HG03439 (cell line): ENCODE data around the gene DNAAF8.
"Not testable (repeated sequence)": the region's sequence is repeated elsewhere in the genome, so short reads cannot be mapped to it uniquely, and the experiment has no call there.

Experiments
- ATAC-seq: cut with Tn5 transposase; IDR thresholded peaks from one replicate; pipeline ENCODE4 v1.9.1; 2021; ENCODE audit warnings: mild to moderate bottlenecking, moderate library complexity; ENCODE audit not compliant: unreplicated experiment

The DNAAF8 gene

DNA sequence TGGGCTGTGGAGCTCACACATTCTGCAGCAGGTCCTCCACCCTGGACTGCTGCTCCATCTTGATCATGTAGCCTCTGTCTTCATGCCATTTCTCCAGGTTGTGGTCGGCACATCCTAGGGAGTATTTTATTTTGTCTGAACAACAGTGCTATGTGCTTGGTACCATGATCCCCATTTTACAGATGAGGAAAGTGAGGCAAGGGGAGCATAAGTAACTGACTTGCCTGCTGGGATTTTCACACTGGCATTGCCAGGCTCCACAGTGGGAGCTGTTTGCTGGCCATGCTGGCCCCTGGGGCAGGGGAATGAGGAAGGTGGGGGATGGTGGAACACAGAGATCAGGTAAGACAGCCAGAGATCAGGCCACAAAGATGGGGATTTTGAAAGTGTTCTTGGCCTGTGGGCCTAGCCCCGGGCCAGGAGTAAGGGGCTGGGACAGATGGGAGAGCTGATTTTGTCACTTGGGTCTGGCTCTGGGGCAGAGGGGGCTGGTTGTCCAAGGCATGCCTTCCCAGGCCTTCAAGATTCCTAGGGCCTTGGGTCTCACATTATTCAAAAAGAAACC is 41.9 kb downstream of the DNAAF8 start:
- ATAC-seq, result no peak

DNA sequence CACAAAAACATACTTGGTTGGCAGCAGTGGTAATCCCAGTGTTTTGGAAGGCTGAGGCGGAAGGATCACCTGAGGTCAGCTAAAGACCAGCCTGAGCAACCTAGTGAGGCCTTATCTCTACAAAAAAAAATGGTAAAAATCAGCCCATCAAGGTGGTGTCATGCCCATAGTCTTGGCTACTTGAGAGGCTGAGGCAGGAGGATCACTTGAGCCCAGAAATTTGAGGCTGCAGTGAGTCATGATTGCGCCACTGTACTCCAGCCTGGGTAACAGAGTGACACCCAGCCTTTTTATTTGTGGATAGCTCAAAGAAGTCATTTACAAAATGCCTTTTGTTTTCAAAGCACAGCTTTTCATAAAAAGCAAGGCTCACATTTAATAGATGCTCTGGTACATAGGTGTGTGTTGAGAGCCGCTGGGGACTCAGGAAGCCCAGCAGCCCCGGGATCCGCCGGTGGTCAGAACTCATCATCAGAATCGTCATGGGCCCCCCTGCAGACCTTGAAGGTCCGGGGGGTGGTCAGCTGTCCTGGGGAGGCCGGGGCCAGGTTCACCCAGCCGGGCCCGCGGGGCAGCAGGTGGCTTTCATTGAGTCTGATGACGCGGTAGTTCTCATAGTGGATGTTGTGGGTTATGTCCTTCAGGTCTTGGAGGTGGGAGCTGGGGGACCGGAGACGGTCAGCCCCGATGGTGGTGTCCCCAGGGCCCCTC is 43.2 kb downstream of the DNAAF8 start:
- ATAC-seq, result no peak

DNA sequence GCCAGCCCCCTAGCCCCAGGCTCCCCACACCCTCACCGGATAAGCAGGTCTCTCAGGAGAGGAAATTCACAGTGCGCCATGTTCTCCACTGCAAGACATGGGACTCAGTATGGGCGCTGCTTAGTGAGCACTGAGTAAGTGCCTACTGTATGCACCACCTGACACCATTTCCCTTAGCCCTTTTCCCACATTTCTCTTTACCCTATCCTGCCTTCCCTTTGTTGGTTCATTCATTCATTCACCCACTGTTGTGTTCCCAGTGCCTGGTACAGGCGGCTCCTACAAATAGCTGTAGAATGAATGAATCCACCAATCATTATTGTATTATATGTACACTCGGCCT is 43.7 kb downstream of the DNAAF8 start:
- no peak for ATAC-seq

DNA sequence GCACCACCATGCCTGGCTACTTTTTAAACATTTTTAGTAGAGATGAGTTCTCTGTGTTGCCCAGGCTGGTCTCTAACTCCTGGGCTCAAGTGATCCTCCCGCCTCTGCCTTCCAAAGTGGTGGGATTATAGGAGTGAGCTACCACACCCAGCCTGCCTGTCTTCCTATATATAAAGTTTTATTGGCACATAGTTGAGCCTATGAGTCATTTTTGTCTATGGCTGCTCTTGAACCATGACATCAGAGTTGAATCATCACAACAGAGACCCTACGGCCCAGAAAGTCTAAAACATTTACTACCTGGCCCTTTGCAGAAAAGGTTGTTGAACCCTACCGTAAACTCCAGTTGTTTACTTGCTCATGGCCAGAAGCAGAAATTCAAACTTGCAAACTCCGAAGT is 45.9 kb downstream of the DNAAF8 start:
- no peak for ATAC-seq

DNA sequence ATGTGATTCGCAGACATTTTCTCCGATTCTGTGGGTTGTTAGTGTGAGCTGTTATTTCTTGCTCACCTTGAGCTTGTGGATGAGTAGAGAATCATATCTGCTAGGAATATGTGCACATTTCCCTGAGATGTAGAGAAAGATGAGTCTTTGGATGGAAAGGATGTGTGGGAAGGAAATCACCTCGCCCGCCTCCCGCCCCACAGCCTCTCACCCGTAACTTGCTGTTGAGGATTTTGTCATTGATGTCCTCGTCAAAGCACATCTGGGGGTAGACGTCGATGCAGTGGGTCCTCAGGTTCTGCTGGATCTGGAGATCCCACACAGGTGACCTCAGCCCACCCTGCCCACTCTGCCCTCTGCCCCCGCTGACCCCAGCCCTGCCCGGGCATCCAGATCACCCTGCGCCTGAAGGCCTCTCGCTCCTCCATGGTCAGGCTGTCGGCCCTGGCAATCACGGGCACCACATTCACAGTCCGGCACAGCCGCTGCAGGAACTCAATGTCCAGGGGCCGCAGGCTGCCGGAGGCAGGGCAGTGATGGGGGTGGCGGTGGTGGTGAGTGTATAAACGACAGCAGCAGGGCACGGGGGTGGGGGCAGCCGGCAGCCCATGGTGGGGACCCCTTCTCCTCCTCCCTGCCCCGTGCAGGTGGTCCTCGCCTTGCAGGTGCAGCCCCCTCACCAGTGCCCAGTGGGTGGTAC is 49.1 kb downstream of the DNAAF8 start:
- no peak for ATAC-seq

DNA sequence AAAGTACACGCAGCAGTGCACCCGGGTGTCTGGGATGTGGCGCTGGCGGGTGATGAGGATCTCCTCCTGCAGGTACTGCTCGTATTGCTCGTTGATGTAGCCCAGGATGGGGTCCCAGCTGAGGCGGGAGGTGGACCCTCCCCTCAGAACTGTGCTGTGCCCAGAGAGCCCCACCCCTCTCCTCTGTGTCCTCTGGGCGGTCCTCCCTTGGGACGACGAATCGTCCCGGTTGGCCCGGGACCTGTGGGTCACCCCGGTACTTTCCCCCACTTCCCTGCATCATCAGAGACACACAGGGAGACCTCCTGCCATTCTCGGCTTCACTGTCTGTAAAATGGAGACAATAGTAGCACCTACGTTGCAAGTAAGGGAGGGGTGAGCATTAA is 49.6 kb downstream of the DNAAF8 start:
- no peak for ATAC-seq

DNA sequence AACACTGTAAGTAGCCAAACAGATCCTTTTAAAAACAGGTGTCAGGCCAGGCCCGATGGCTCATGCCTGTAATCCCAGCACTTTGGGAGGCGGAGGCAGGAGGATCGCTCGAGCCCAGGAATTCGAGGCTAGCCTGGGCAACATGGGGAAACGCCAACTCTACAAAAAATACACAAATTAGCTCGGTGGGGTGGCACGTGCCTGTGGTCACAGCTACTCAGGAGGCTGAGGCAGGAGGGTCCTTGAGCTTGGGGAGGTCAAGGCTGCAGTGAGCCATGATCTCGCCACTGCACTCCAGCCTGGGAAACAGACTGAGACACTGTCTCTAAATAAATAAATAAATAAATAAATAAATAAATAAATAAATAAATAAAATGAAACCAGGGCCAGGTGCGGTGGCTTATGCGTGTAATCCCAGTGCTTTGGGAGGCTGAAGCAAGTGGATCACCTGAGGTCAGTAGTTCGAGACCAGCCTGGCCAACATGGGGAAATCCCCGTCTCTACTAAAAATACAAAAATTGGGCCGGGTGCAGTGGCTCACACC is 50.2 kb downstream of the DNAAF8 start:
- not testable (repeated sequence) for ATAC-seq

DNA sequence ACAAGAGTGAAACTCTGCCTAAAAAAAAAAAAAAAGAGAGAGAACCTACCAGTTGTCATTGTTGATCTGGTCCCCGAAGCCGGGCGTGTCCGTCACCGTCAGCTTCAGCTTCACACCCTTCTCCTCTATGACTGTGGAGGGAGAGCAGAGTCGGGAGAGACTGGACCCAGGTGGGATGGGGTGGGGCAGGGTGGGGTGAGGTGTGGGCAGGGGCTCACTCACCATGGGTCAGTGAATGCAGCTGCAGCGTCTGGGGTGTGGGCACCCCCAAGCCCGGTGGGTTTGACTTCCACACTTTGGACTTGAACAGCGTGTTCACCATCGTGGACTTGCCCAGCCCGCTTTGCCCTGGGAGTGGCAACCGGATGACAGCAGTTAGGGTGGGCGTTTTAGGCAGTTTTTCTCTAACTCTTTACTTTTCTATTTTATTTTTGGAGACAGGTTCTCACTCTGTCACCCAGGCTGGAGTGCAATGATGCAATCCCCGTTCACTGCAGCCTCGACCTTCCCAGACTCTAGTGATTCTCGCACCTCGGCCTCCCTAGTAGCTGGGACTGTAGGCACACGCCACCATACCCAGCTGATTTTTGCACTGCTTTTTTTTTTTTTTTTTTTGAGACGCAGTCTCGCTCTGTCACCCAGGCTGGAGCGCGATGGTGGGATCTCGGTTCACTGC is 51.6 kb downstream of the DNAAF8 start:
- no peak for ATAC-seq

DNA sequence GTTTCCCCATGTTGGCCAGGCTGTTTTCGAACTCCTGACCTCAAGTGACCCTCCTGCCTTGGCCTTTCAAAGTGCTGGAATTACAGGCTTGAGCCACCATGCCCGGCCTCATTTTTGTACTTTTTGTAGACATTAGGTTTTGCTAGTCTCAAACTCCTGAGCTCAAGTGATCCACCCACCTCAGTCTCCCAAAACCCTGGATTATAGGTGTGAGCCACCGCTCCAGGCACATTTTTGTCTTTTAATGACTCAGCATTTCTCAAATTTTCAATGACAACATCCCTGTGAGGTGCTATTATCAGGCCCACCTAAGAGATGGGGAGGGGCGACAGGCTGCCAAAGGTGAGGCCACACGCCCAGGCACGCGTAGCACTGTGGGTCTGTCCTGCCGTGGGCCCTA is 52.7 kb downstream of the DNAAF8 start:
- ATAC-seq, result no peak

DNA sequence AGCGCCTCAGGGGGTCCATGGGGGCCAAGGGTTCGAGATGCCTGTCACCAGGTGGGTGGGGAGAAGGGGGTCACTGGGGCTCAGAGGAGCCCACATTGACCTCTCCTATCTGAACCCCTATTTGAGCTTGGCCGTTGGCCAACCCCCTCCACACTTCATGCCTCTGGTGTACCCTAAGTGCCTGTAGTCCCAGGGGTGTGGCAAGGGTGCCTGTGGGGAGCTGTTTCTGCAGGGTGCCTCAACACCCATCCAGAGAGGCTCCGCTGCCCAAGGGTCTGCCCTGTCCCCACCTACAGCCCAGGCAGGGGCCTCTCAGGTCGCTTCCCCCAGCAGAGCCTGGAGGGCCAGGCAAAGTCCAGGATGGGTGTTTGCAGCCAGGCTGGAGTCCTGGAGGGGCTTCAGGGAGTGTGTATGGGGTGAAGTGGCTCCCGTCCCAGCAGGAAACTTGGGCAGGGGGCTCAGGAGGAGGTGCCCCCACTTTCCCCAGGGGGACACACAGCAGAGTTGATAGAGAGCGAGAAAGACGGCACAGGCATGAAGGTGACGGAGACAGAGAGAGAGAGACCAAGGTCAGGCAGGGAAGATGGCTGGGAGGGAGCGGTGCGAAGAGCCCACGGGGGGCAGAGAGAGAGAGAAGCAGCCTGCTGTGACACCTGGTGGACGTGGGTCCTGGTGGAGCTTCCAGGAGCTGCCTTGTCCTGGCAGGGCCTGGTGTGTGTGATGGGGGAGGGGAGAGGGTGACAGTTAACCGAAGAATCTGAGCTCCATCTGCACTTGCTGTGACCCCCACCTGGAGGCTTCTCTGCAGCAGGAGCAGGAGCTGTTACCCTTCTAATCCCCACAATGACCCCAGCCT is 53.5 kb downstream of the DNAAF8 start, which contains the start of gene SEPTIN12:
SEPTIN12 (minus strand) TSS at position 719 of the 856 bp plus-strand sequence; CDS start at position 19, 700 bp downstream.
- ATAC-seq, result no peak

DNA sequence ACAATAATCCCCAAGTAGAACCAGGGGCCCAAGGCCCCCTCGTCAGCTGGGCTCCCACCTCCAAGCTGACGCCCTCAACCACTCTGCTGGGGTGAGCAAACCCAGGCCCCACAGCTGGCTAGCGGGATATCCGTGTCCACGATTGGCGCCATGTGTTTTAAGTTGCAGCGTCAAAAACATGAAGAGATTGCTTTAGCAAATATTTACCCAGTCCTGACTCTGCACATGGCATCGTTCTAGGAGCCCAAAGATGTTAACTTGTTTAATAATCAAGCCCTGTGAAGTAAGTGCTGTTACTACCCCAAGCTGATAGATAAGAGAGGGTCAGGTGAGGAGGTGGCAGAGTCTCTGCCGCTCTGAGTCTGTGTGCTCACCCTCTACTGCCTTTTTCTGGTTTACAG is 54.2 kb downstream of the DNAAF8 start:
- no peak for ATAC-seq

DNA sequence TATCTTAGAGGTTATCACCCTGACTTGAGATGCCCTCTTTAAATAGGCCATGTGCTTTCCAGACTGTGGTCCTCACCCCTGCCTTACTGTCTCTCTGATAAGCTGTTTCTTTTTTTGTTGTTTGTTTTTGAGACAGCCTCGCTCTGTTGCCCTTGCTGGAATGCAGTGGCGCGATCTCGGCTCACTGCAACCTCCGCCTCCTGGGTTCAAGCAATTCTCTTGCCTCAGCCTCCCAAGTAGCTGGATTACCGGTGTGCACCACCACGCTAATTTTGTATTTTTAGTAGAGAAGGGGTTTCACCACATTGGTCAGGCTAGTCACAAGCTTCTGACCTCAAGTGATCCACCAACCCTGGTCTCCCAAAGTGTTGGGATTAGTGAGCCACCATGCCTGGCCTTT is 54.6 kb downstream of the DNAAF8 start:
- ATAC-seq, result no peak

DNA sequence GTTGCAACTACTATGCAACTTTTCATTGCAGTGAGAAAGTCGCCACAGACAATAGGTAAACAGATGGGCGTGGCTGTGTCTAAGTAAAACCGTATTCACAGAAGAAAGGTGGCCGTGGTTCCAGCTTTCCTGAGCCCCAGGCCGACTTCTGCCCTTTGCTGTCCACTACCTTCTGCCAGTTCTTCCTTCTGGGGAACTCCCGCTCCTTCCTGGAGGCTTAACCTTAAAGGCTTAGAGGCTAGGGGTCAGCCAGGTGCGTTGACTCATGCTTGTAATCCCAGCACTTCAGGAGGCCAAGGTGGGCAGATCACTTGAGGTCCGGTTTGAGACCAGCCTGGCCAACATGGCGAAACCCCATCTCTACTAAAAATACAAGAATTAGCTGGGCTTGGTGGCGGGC is 55.9 kb downstream of the DNAAF8 start:
- no peak for ATAC-seq

DNA sequence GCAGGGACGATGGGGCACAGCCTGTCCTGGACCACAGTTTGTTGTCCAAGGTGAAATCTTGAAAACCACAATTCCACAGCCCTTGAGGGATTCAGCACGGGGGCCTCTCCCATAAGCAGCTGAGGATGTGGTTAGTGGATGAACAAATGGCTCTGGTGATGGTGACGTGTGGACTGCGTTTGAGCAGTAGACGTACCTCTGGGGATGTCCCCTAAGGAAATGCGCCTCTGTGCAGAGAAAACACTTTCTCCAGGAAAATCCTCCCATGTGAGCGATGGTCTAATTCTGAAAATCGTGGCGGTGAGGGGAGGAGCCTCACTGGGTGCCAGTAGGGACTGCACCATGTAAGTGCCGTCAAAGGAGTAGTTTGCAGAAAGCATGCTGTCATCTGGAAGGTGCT is 56.5 kb downstream of the DNAAF8 start:
- no peak for ATAC-seq

DNA sequence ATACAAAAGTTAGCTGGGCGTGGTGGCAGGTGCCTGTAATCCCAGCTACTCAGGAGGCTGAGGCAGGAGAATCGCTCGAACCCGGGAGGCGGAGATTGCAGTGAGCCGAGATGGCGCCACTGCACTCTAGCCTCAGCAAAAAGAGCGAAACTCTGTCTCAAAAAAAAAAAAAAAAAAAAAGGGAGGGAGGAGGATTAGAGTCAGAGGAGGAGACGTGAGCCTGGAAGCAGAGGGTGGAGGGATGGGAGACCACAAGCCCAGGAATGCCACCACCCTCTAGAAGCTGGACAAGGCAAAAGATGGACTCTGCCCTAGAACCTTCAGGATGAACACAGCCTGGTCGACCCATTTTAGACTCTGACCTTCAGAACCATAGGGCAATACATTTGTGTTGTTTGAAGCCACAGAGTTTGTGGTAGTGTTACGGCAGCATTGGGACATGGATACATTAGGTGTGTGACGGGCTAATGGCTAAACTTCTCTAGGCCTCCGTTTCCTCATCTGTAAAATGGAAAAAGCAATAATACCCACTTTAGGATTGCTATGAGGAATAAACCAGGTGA is 58.7 kb downstream of the DNAAF8 start:
- no peak for ATAC-seq

DNA sequence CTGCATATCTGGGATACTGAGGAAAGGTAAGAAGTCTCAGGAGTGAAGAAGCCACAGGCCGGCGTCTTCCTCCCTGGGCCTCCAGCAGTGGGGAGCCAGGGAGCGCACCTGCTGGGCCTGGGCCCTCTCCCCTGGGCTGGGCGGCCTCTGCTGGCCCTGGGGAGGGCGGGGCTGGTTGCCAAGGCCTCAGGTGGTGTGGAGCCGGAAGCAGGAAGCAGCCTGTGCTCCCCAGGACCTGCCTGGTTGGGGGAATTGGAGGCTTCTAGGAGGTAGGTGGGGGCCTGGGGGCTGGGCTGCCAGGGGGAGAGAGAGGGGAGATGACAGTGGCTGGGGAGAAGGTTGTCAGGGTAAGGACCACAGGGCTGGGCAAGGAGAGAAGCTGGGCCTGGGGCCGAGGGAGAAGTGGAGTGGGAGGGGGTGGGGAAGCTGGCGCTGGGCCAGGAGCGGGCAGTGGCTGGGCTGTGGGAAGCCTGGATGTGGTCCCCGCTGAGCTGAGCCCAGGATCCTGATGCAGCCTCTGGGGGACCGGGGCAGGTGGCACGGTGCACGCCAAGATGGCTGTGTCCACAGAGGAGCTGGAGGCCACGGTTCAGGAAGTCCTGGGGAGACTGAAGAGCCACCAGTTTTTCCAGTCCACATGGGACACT is 61.0 kb downstream of the DNAAF8 start, which contains the start of gene SMIM22:
SMIM22 (plus strand) TSS at position 189 of the 647 bp plus-strand sequence; CDS start at position 555, 366 bp downstream.
- no peak for ATAC-seq

DNA sequence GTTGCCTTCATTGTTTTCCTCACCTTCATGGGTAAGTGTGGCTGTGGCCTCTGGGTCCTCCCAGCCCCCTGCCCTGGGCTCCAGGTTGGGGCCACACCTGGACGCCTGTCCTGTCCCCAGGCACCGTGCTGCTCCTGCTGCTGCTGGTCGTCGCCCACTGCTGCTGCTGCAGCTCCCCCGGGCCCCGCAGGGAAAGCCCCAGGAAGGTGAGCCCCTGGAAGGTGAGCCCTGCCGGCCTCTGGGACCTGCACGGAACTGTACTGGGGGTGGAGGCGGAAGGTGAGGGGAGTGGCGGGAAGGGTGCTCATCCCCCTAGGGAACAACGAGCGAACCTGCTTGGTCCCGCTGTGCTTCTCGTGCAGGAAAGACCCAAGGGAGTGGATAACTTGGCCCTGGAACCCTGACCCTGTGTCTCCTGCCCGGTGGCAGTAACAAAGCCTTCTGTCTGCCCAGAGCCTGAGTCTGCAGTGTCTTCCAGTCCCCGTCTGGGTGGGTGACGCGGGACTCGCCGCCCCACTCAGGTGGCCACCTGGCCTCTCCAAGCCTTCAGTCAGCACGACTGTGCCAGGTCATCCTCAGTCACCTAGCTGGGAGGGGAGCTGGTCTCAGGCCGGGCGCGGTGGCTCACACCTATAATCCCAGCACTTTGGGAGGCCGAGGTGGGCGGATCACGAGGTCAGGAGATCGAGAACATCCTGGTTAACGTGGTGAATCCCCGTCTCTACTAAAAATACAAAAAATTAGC is 61.7 kb downstream of the DNAAF8 start:
- no peak for ATAC-seq

DNA sequence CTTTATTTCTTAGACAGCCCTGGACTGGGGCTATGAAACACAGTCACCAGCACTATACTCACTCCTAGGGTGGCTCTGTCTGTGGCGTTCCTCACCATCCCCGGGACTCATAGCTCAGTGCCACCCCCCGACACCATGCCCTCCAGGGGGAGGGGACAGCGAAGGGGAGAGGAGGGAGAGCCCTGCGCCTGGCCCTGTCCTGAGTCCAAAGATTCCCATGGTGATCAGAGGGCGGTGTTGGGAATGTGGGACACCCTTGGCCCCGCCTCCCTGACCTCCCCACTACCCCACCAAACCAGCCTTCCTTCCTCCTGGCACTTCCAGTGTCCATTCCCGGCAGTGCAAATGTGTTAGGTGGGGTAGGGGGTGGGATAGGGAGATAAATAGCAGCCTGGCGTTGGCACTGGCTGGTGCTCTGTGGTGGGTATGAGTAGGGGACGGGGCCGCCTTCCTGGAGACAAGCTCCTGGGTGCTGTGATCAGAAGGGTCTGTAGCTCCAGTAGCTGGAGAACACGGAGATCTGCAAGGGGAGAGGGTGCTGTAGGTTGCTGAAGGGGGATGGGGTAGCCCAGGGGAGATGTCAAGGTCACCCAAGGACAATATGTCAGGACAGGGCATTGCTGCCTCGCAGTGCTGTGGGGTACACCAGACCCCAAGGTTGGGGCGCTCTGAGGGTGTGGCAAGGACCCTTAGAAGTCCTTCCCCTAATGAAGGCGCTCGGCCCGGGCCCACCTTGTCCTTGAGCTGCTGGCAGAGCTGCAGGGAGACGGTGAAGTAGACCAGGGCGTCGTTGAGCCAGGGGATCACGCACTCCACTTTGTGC is 62.9 kb downstream of the DNAAF8 start:
- ATAC-seq, result no peak
